GM18519 (cell line): ENCODE data around the gene GJA5.

ENCODE experiments used
- ATAC-seq: cut with Tn5 transposase; IDR thresholded peaks from one replicate; pipeline ENCODE4 v1.9.1; 2021; ENCODE audit warnings: mild to moderate bottlenecking, moderate library complexity; ENCODE audit not compliant: unreplicated experiment, low FRiP score

The GJA5 gene

GRCh38 chr1:147768101-147768500 is 7.7 kb upstream of the GJA5 start:
- no peak for ATAC-seq

GRCh38 chr1:147762233-147763024 is 2.0 kb upstream of the GJA5 start:
- no peak for ATAC-seq

- ATAC-seq, result no peak
These were observed 1.9 kb downstream of the GJA5 start for GRCh38 chr1:147758379-147759100.

GRCh38 chr1:147757015-147757990 is 3.1 kb downstream of the GJA5 start:
- ATAC-seq, result no peak

GRCh38 chr1:147756341-147756740 is 4.1 kb downstream of the GJA5 start:
- ATAC-seq, result no peak

- no peak for ATAC-seq
These were observed 5.7 kb downstream of the GJA5 start for GRCh38 chr1:147754661-147755060.

- no peak for ATAC-seq
These were observed 7.3 kb downstream of the GJA5 start for GRCh38 chr1:147753081-147753480.

GRCh38 chr1:147752511-147752910 is 7.9 kb downstream of the GJA5 start:
- no peak for ATAC-seq

- no peak for ATAC-seq
These were observed 9.1 kb downstream of the GJA5 start for GRCh38 chr1:147751346-147751745.

- ATAC-seq, result no peak
These were observed 9.7 kb downstream of the GJA5 start for GRCh38 chr1:147750618-147751217.

GRCh38 chr1:147749792-147750191 is 10.6 kb downstream of the GJA5 start:
- ATAC-seq, result no peak

GRCh38 chr1:147748676-147749350 is 11.6 kb downstream of the GJA5 start:
- ATAC-seq, result no peak

GRCh38 chr1:147747966-147748365 is 12.4 kb downstream of the GJA5 start:
- no peak for ATAC-seq

- ATAC-seq, result no peak
These were observed 15.1 kb downstream of the GJA5 start for GRCh38 chr1:147745271-147745670.

- ATAC-seq, result no peak
These were observed 19.3 kb downstream of the GJA5 start for GRCh38 chr1:147741065-147741464.

GRCh38 chr1:147740391-147740790 is 20.0 kb downstream of the GJA5 start:
- no peak for ATAC-seq

GRCh38 chr1:147738739-147739476 is 21.5 kb downstream of the GJA5 start:
- ATAC-seq, result no peak

- no peak for ATAC-seq
These were observed 22.3 kb downstream of the GJA5 start for GRCh38 chr1:147738129-147738528.

GRCh38 chr1:147736883-147737282 is 23.5 kb downstream of the GJA5 start:
- no peak for ATAC-seq
